HFFc6 (cell line): Measurements from ENCODE around the gene ZNF638. TPM values are rescaled to one million over a fixed set of nuclear protein-coding genes. Genes with fewer than 3 reads are reported as not detected.

Experiments used
- DNase-seq: peaks from one replicate; pipeline ENCODE4 v3.0.0-alpha.2; 2018
- H3K27ac Mint-ChIP-seq: 2 replicates; pipeline ENCODE4 v1.8.0; 2020; ENCODE audit warnings: mild to moderate bottlenecking, mixed read lengths
- H3K27me3 Mint-ChIP-seq: 2 replicates; pipeline ENCODE4 v1.8.0; 2021; ENCODE audit warnings: mild to moderate bottlenecking, moderate library complexity, mixed read lengths; ENCODE audit not compliant: insufficient read depth
- H3K36me3 Mint-ChIP-seq: 2 replicates; pipeline ENCODE4 v1.8.0; 2021; ENCODE audit warnings: low read depth, mixed read lengths
- H3K4me1 Mint-ChIP-seq: 2 replicates; pipeline ENCODE4 v1.8.0; 2020; ENCODE audit warnings: low read depth, mixed read lengths
- H3K4me3 Mint-ChIP-seq: 2 replicates; pipeline ENCODE4 v1.8.0; 2020; ENCODE audit warnings: mild to moderate bottlenecking, moderate library complexity, mixed read lengths
- H3K9me3 Mint-ChIP-seq: 2 replicates; pipeline ENCODE4 v1.8.0; 2020; ENCODE audit warnings: mild to moderate bottlenecking, mixed read lengths
- total RNA-seq, 6 experiments: library from RNA; stranded (reverse); fragmentation: NEBNext Ultra II Directional; extraction: Animal tissue kit (Norgen Biotek cat#: 25700); gene quantifications; 2 replicates in 1 of 6; 3 replicates in 5 of 6; pipeline ENCODE4 v1.2.3, GENCODE V29; 2021
- TF ChIP-seq, protein P1 (sequence below): fragments of 200-600 bp; sonication (generic); IDR thresholded peaks from 2 replicates; pipeline ENCODE4 v1.5.0; 2021; ENCODE audit warnings: antibody characterized with exemption, mild to moderate bottlenecking

Gene ZNF638
- total RNA-seq, 6 experiments from 2014 or later, result 58.5 to 66.6 (median 60.6) TPM

DNA sequence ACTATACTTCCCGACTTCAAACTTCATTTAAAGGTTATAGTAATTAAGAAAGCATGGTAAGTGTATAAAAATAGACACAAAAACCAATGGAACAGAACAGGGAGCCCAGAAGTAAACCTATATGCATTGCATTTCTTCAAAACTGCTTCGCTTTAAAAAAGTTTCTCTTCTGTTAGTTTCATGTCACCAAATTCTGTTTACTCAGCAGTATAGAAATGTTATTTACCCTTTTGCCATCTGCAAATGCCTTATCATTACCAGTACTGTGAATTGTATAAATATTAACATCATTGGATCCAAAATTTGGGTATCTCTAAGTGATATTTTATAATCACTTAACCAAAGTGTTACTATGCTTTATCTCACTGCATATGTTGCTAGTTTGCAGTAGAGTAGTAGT is 45.9 kb upstream of the ZNF638 start:
- H3K4me1 Mint-ChIP-seq, result no peaks in the 10 kb centered on the region
- no peak for DNase-seq
- TF ChIP-seq, protein P1, sequence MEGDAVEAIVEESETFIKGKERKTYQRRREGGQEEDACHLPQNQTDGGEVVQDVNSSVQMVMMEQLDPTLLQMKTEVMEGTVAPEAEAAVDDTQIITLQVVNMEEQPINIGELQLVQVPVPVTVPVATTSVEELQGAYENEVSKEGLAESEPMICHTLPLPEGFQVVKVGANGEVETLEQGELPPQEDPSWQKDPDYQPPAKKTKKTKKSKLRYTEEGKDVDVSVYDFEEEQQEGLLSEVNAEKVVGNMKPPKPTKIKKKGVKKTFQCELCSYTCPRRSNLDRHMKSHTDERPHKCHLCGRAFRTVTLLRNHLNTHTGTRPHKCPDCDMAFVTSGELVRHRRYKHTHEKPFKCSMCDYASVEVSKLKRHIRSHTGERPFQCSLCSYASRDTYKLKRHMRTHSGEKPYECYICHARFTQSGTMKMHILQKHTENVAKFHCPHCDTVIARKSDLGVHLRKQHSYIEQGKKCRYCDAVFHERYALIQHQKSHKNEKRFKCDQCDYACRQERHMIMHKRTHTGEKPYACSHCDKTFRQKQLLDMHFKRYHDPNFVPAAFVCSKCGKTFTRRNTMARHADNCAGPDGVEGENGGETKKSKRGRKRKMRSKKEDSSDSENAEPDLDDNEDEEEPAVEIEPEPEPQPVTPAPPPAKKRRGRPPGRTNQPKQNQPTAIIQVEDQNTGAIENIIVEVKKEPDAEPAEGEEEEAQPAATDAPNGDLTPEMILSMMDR, result no peak

DNA sequence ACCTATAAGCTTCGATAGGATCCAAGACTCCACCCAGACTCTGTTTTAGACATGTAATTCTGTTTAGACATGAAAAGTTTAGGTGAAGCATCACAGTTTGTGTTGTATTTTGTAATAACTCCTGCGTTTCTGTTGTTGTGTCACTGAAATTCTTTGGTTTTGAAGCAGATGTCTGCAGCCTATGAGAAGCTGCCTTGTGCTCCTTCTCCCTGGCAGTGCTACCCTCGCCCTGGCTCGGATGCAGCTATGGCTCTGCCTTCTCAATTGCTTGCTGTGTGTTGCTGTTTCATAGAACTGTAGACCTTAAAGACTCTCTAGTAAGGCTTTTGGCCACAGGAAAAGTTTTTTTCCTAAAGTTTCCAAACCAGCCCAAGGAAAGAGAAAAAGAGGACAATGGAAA is 40.2 kb upstream of the ZNF638 start:
- Mint-ChIP-seq H3K36me3 (no peaks in the 10 kb centered on the region), H3K27ac (no peak overlapping the region), H3K4me3 (no peak overlapping the region), H3K4me1 (no peaks in the 10 kb centered on the region), H3K9me3 (no peaks in the 10 kb centered on the region), H3K27me3 (peaks cover 19% of the 10 kb centered on the region; the same call in 1 of the 2 replicates)
- no peak for DNase-seq
- TF ChIP-seq, protein P1, result no peak

More for the DNA sequence above, 45.9 kb upstream of the ZNF638 start:
- Mint-ChIP-seq H3K36me3 (no peaks in the 10 kb centered on the region), H3K27me3 (peaks cover 30% of the 10 kb centered on the region), H3K9me3 (no peaks in the 10 kb centered on the region), H3K27ac (no peak overlapping the region), H3K4me3 (no peak overlapping the region)

DNA sequence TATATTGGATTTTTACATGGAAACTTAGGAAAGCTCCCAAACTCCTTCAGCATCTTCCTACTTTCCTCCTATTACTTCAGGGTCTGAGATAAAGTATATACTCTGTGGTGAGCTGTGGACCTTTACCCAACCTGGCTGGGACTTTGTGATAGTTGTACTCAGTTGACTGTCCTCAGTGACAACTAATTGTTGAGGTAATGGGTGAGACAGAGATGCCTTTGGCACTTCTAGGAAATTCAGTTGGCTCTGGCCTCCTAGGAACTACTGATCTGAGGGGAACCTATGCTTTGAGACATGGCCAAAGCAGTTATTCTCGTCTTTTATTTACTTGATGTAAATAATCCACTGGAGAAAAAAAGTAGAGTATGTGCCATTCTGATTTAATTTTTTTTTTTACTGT is 39.4 kb upstream of the ZNF638 start:
- Mint-ChIP-seq H3K27me3 (peaks cover 19% of the 10 kb centered on the region; the same call in 1 of the 2 replicates), H3K4me1 (no peaks in the 10 kb centered on the region), H3K4me3 (no peak overlapping the region), H3K9me3 (no peaks in the 10 kb centered on the region), H3K27ac (no peak overlapping the region), H3K36me3 (no peaks in the 10 kb centered on the region)
- TF ChIP-seq, protein P1, result no peak
- DNase-seq, result no peak

DNA sequence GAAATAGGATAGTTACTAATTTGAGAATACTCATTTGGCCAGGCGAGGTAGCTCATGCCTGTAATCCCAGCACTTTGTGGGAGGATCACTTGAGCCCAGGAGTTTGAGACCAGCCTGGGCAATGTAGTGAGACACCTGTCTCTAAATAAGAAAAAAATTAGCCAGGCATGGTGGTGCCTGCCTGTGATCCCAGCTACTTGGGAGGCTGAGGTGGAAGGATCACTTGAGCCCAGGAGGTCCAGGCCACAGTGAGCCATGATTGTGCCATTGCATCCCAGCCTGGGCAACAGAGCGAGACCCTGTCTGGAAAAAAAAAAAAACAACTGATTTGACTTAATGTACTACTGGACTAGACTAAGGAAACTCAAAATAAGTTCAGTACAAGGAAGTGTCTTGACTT is 32.7 kb upstream of the ZNF638 start:
- Mint-ChIP-seq H3K27me3 (peaks cover 9% of the 10 kb centered on the region; the same call in 1 of the 2 replicates), H3K9me3 (no peaks in the 10 kb centered on the region), H3K4me1 (no peaks in the 10 kb centered on the region), H3K27ac (no peak overlapping the region), H3K4me3 (no peak overlapping the region), H3K36me3 (no peaks in the 10 kb centered on the region)
- DNase-seq, result no peak
- TF ChIP-seq, protein P1, result no peak

DNA sequence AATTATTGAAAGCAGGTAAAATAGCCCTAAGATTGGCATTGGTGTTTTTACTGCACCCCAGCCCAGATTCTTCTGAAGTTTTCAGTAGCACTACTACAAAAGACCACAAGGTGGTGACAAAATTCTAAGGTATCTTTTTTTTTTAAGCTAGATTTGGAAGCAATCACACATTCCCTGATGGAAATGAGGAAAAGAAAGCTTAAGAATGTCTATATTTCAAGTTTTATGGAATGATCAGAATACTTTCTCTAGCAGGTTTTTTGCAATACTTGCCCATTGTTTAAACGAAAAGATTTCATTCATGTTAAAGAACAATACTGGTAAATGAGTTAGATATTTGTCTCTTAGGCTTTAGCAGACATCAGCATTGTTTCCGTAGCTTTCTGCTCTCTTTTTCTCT is 32.1 kb upstream of the ZNF638 start:
- H3K4me1 Mint-ChIP-seq, result no peaks in the 10 kb centered on the region
- no peak overlapping the region for H3K4me3 Mint-ChIP-seq
- H3K27me3 Mint-ChIP-seq, result 0 out of 2 replicates have a peak, but pooled peaks cover 3% of the 10 kb centered on the region
- TF ChIP-seq, protein P1, result peak; percentile 90
- DNase-seq, result peak; percentile 3
- H3K36me3 Mint-ChIP-seq, result no peaks in the 10 kb centered on the region
- no peaks in the 10 kb centered on the region for H3K9me3 Mint-ChIP-seq
- no peak overlapping the region for H3K27ac Mint-ChIP-seq

DNA sequence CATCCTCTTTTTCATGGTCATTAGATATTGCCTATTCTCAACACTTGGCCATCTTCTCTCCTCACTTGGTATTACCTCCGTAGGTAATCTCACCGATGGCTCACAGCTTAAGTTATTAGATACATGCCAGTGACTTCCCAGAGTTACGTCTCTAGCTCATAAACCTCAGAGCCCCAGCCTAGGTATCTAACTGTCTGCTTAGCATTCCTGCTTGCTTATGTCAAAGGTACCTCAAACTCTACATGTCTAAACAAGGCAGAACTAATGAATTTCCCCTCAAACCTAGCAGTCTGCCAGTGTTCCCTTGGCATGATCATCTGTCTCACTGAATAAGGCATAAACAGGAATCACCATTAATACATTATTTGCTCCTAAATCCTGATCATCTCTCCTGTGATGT is 27.7 kb upstream of the ZNF638 start:
- Mint-ChIP-seq H3K4me3 (no peak overlapping the region), H3K27me3 (peaks cover 2% of the 10 kb centered on the region; the same call in 1 of the 2 replicates), H3K36me3 (no peaks in the 10 kb centered on the region), H3K27ac (no peak overlapping the region), H3K4me1 (peaks cover 6% of the 10 kb centered on the region; the same call in 1 of the 2 replicates), H3K9me3 (no peaks in the 10 kb centered on the region)
- DNase-seq, result no peak
- TF ChIP-seq, protein P1, result no peak
